OCI-LY3 (cell line): ENCODE measurements around the gene OPHN1.

Experiments
- H2AFZ ChIP-seq: fragments of 200-600, 300-600 bp; shearing (Covaris generic); 2 replicates; pipeline ENCODE4 v1.6.0; 2014; ENCODE audit warnings: antibody characterized with exemption, low read depth, low read length
- H3K27ac ChIP-seq: fragments of 200-600, 300-600 bp; sonication (generic); 2 replicates; pipeline ENCODE4 v1.5.1; 2014; ENCODE audit warnings: mild to moderate bottlenecking, low read length, moderate library complexity, mixed read lengths
- H3K27me3 ChIP-seq: fragments of 200-600, 300-600 bp; sonication (generic); 2 replicates; pipeline ENCODE4 v1.6.1; 2014; ENCODE audit warnings: low read depth, low read length, mixed read lengths
- H3K36me3 ChIP-seq: fragments of 200-600, 300-600 bp; sonication (generic); replicated peaks from 2 replicates; pipeline ENCODE3; 2014; ENCODE audit warnings: low read depth, low read length, mixed read lengths
- H3K4me1 ChIP-seq: fragments of 300-600, 200-600 bp; sonication (generic); 2 replicates; pipeline ENCODE4 v1.6.1; 2014; ENCODE audit warnings: low read length, mixed read lengths
- H3K4me2 ChIP-seq: fragments of 200-600, 300-600 bp; sonication (generic); 2 replicates; pipeline ENCODE4 v1.6.1; 2014; ENCODE audit warnings: low read length, mixed read lengths
- H3K4me3 ChIP-seq: fragments of 300-600, 200-600 bp; sonication (generic); 2 replicates; pipeline ENCODE4 v1.5.1; 2014; ENCODE audit warnings: antibody characterized with exemption, mild to moderate bottlenecking, low read length, moderate library complexity
- H3K79me2 ChIP-seq: fragments of 300-600, 200-600 bp; shearing (Covaris generic); 2 replicates; pipeline ENCODE4 v1.6.1; 2014; ENCODE audit warnings: mild to moderate bottlenecking, low read length, mixed read lengths
- H3K9ac ChIP-seq: fragments of 300-600, 200-600 bp; shearing (Covaris generic); 2 replicates; pipeline ENCODE4 v1.6.0; 2014; ENCODE audit warnings: mild to moderate bottlenecking, low read length, moderate library complexity
- H3K9me3 ChIP-seq: fragments of 200-600, 300-600 bp; shearing (Covaris generic); 2 replicates; pipeline ENCODE4 v1.6.1; 2014; ENCODE audit warnings: low read length, mixed read lengths; ENCODE audit not compliant: insufficient read depth
- H4K20me1 ChIP-seq: fragments of 200-600, 300-600 bp; sonication (generic); 2 replicates; pipeline ENCODE4 v1.6.1; 2016; ENCODE audit warnings: low read length, mixed read lengths; ENCODE audit not compliant: insufficient read depth
- CTCF ChIP-seq: fragments of 200-600, 300-600 bp; sonication (generic); IDR thresholded peaks from 2 replicates; pipeline ENCODE4 v1.5.1; 2014; ENCODE audit warnings: antibody characterized with exemption, low read length, low read depth
- EZH2phosphoT487 ChIP-seq: fragments of 200-600 bp; shearing (Covaris generic); IDR thresholded peaks from 2 replicates; pipeline ENCODE4 v1.6.1; 2018; ENCODE audit warnings: antibody characterized with exemption, mixed run types, low read depth

OPHN1 gene

GRCh38 chrX:68183612-68184214 is 249.6 kb downstream of the OPHN1 start:
- peak overlapping the region; percentile 44; the same call in 1 of the 2 replicates for H3K4me2 ChIP-seq
- no peaks in the 10 kb centered on the region for H3K79me2 ChIP-seq
- no peak overlapping the region for H3K27ac ChIP-seq
- no peak for TF ChIP-seq EZH2phosphoT487
- peak; percentile 54 for TF ChIP-seq CTCF
- no peaks in the 10 kb centered on the region for H3K27me3 ChIP-seq
- H3K9me3 ChIP-seq = no peaks in the 10 kb centered on the region
- no peaks in the 10 kb centered on the region for H4K20me1 ChIP-seq
- no peak overlapping the region for H2AFZ ChIP-seq
- no peak overlapping the region for H3K4me3 ChIP-seq
- H3K36me3 ChIP-seq = no peaks in the 10 kb centered on the region
- no peak overlapping the region for H3K9ac ChIP-seq
- peaks cover 5% of the 10 kb centered on the region; the same call in 1 of the 2 replicates for H3K4me1 ChIP-seq

GRCh38 chrX:68180579-68180978 is 252.7 kb downstream of the OPHN1 start:
- no peaks in the 10 kb centered on the region for H4K20me1 ChIP-seq
- no peak overlapping the region for H3K27ac ChIP-seq
- no peak overlapping the region for H3K4me2 ChIP-seq
- H3K36me3 ChIP-seq = no peaks in the 10 kb centered on the region
- no peak for TF ChIP-seq CTCF
- no peak overlapping the region for H3K9ac ChIP-seq
- H3K9me3 ChIP-seq = no peaks in the 10 kb centered on the region
- peaks cover 5% of the 10 kb centered on the region; the same call in 1 of the 2 replicates for H3K4me1 ChIP-seq
- no peaks in the 10 kb centered on the region for H3K27me3 ChIP-seq
- H3K79me2 ChIP-seq = no peaks in the 10 kb centered on the region
- no peak overlapping the region for H3K4me3 ChIP-seq
- no peak overlapping the region for H2AFZ ChIP-seq

GRCh38 chrX:68179355-68179754 is 253.9 kb downstream of the OPHN1 start:
- peaks cover 5% of the 10 kb centered on the region; the same call in 1 of the 2 replicates for H3K4me1 ChIP-seq
- no peaks in the 10 kb centered on the region for H3K79me2 ChIP-seq
- H4K20me1 ChIP-seq = no peaks in the 10 kb centered on the region
- no peak overlapping the region for H3K27ac ChIP-seq
- TF ChIP-seq CTCF (no peak), EZH2phosphoT487 (no peak)
- no peaks in the 10 kb centered on the region for H3K27me3 ChIP-seq
- H3K4me3 ChIP-seq = no peak overlapping the region
- no peak overlapping the region for H2AFZ ChIP-seq
- no peak overlapping the region for H3K4me2 ChIP-seq
- H3K9ac ChIP-seq = no peak overlapping the region
- no peaks in the 10 kb centered on the region for H3K36me3 ChIP-seq
- no peaks in the 10 kb centered on the region for H3K9me3 ChIP-seq

GRCh38 chrX:68177542-68177941 is 255.8 kb downstream of the OPHN1 start:
- Histone ChIP-seq H3K36me3 (no peaks in the 10 kb centered on the region), H4K20me1 (no peaks in the 10 kb centered on the region), H2AFZ (no peak overlapping the region), H3K4me1 (no peaks in the 10 kb centered on the region), H3K4me3 (no peak overlapping the region), H3K4me2 (no peak overlapping the region), H3K27ac (no peak overlapping the region), H3K9ac (no peak overlapping the region), H3K9me3 (no peaks in the 10 kb centered on the region), H3K79me2 (no peaks in the 10 kb centered on the region), H3K27me3 (no peaks in the 10 kb centered on the region)
- TF ChIP-seq CTCF (no peak), EZH2phosphoT487 (no peak)
